NOMO-1 (cell line): ENCODE measurements around the gene HESX1.

Source experiments
- DNase-seq, 2 experiments: peaks; one replicate each; lab custom pipeline; 2025; ENCODE audit not compliant: unreplicated experiment in 2 of 2; lab: John Stamatoyannopoulos, UW

The HESX1 gene

GRCh38 chr3:57150113-57150581 is 49.6 kb downstream of the HESX1 start:
- DNase-seq, result no peak
